H1 (cell line): ENCODE measurements around the gene SEMA7A. TPM values are rescaled to one million over a fixed set of nuclear protein-coding genes. Genes with fewer than 3 reads are reported as not detected.

Experiments
- CTCF ChIA-PET: fragments of 300-600 bp; sonication (Branson Sonifier 250); formaldehyde crosslinking; loops from one replicate; lab custom pipeline; 2021; ENCODE audit not compliant: partially characterized antibody; lab: Charles Lee
- POLR2A ChIA-PET: fragments of 300-600 bp; sonication (Branson Sonifier 250); formaldehyde crosslinking; loops from one replicate; lab custom pipeline; 2021; ENCODE audit warnings: inconsistent platforms; ENCODE audit not compliant: partially characterized antibody; lab: Charles Lee
- DNase-seq, 2 experiments: peaks; one replicate each; pipeline versions ENCODE4 v3.0.0 to v3.0.0-alpha.2; 2010 to 2022; ENCODE audit warnings: low spot score in 2 of 2, low read depth in 1 of 2, mixed read lengths in 1 of 2
- FAIRE-seq: peaks from 2 replicates; lab custom pipeline; 2011; peaks lifted over from hg19 to GRCh38; lab: Jason Lieb, UNC
- H2AFZ ChIP-seq: 2 replicates; pipeline ENCODE4 v1.8.1; 2012; ENCODE audit warnings: low read length, inconsistent platforms
- H2AK5ac ChIP-seq: 2 replicates; pipeline ENCODE4 v1.6.1; 2013; ENCODE audit warnings: low read depth, low read length
- H2BK120ac ChIP-seq: replicated peaks from 2 replicates; pipeline ENCODE3; 2013; ENCODE audit warnings: low read depth, low read length, inconsistent platforms
- H2BK12ac ChIP-seq: 2 replicates; pipeline ENCODE4 v1.6.1; 2013; ENCODE audit warnings: low read depth, low read length
- H2BK15ac ChIP-seq: 2 replicates; pipeline ENCODE4 v1.6.1; 2013; ENCODE audit warnings: low read length
- H2BK20ac ChIP-seq: 2 replicates; pipeline ENCODE4 v1.6.1; 2013; ENCODE audit warnings: low read length
- H2BK5ac ChIP-seq: 2 replicates; pipeline ENCODE4 v1.6.1; 2013; ENCODE audit warnings: low read depth, low read length
- H3K14ac ChIP-seq: 2 replicates; pipeline ENCODE4 v1.6.1; 2013; ENCODE audit warnings: inconsistent platforms; ENCODE audit not compliant: insufficient read length
- H3K18ac ChIP-seq: 2 replicates; pipeline ENCODE4 v1.6.1; 2013; ENCODE audit warnings: low read length; ENCODE audit errors: extremely low read depth
- H3K23ac ChIP-seq: 2 replicates; pipeline ENCODE4 v1.6.1; 2013; ENCODE audit warnings: inconsistent platforms; ENCODE audit not compliant: insufficient read length
- H3K23me2 ChIP-seq: 2 replicates; pipeline ENCODE4 v1.6.1; 2013; ENCODE audit warnings: low read depth, low read length
- H3K27ac ChIP-seq: 2 replicates; pipeline ENCODE4 v1.6.1; 2011; ENCODE audit warnings: low read depth, low read length, inconsistent platforms
- H3K27me3 ChIP-seq, 4 experiments: replicated peaks in 1 of 4; 1 replicate in 1 of 4; 2 replicates in 3 of 4; pipeline versions ENCODE4 v1.6.1 to v1.8.1; 2011 to 2013; ENCODE audit warnings: low read length in 3 of 4, mild to moderate bottlenecking in 3 of 4, inconsistent platforms in 2 of 4, mixed read lengths in 2 of 4, moderate library complexity in 1 of 4; ENCODE audit not compliant: control insufficient read depth in 3 of 4, insufficient read depth in 3 of 4; ENCODE audit errors: extremely low read depth in 1 of 4
- H3K36me3 ChIP-seq, 4 experiments: 2 replicates each; pipeline versions ENCODE4 v1.6.1 to v1.8.1; 2011 to 2013; ENCODE audit warnings: mild to moderate bottlenecking in 4 of 4, low read length in 3 of 4, moderate library complexity in 2 of 4, control low read depth in 1 of 4, inconsistent platforms in 1 of 4; ENCODE audit not compliant: insufficient read depth in 4 of 4, control insufficient read depth in 2 of 4
- H3K4ac ChIP-seq: replicated peaks from 2 replicates; pipeline ENCODE3; 2013; ENCODE audit warnings: low read length, low read depth, mixed read lengths, inconsistent platforms; ENCODE audit not compliant: insufficient read length
- H3K4me1 ChIP-seq, 4 experiments: replicated peaks in 1 of 4; 1 replicate in 1 of 4; 2 replicates in 3 of 4; pipeline versions ENCODE4 v1.6.1 to v1.8.1; 2011 to 2013; ENCODE audit warnings: low read length in 3 of 4, inconsistent platforms in 2 of 4, mixed read lengths in 1 of 4; ENCODE audit not compliant: insufficient read depth in 4 of 4, control insufficient read depth in 3 of 4
- H3K4me2 ChIP-seq, 2 experiments: 2 replicates each; pipeline versions ENCODE4 v1.6.1 to v1.8.1; 2011 to 2013; ENCODE audit warnings: low read depth in 2 of 2, low read length in 2 of 2, control low read depth in 1 of 2, inconsistent platforms in 1 of 2, mild to moderate bottlenecking in 1 of 2; ENCODE audit not compliant: insufficient read depth in 1 of 2
- H3K4me3 ChIP-seq, 4 experiments: fragments of 200-600, 300-600 bp in 1 of 4; sonication (generic), shearing (Covaris generic), sonication (Bioruptor Twin) in 1 of 4; 2 replicates each; pipeline versions ENCODE4 v1.5.1 to v1.8.1; 2011 to 2016; ENCODE audit warnings: low read length in 4 of 4, low read depth in 3 of 4, control low read depth in 2 of 4, inconsistent platforms in 2 of 4, mild to moderate bottlenecking in 2 of 4, mixed read lengths in 1 of 4, moderate library complexity in 1 of 4; ENCODE audit not compliant: insufficient read depth in 2 of 4; ENCODE audit errors: extremely low read depth in 1 of 4
- H3K56ac ChIP-seq: replicated peaks from 2 replicates; pipeline ENCODE3; 2013; ENCODE audit warnings: low read depth, mild to moderate bottlenecking, mixed read lengths, low read length, inconsistent platforms; ENCODE audit not compliant: insufficient read length
- H3K79me1 ChIP-seq: 2 replicates; pipeline ENCODE4 v1.6.1; 2013; ENCODE audit warnings: low read depth, low read length, control low read depth
- H3K79me2 ChIP-seq, 2 experiments: 2 replicates each; pipeline versions ENCODE4 v1.6.1 to v1.8.1; 2012 to 2013; ENCODE audit warnings: low read length in 2 of 2, mild to moderate bottlenecking in 2 of 2, inconsistent platforms in 1 of 2; ENCODE audit not compliant: insufficient read depth in 2 of 2, control insufficient read depth in 1 of 2
- H3K9ac ChIP-seq, 4 experiments: replicated peaks in 1 of 4; 1 replicate in 1 of 4; 2 replicates in 3 of 4; pipeline versions ENCODE4 v1.6.1 to v1.8.1; 2011 to 2013; ENCODE audit warnings: low read depth in 3 of 4, low read length in 3 of 4, control low read depth in 2 of 4, mild to moderate bottlenecking in 2 of 4, moderate library complexity in 2 of 4, inconsistent platforms in 1 of 4; ENCODE audit errors: extremely low read depth in 1 of 4
- H3K9me3 ChIP-seq, 2 experiments: 2 replicates each; pipeline versions ENCODE4 v1.6.1 to v1.8.1; 2012 to 2013; ENCODE audit warnings: mild to moderate bottlenecking in 2 of 2, moderate library complexity in 2 of 2, control low read depth in 1 of 2, inconsistent platforms in 1 of 2, low read depth in 1 of 2, low read length in 1 of 2, mixed read lengths in 1 of 2; ENCODE audit not compliant: insufficient read depth in 2 of 2
- H4K20me1 ChIP-seq, 2 experiments: replicated peaks in 1 of 2; 2 replicates each; pipeline versions ENCODE3 to v1.8.1; 2011 to 2013; ENCODE audit warnings: inconsistent platforms in 2 of 2, low read length in 2 of 2, mild to moderate bottlenecking in 1 of 2; ENCODE audit not compliant: insufficient read depth in 2 of 2, control insufficient read depth in 1 of 2
- H4K5ac ChIP-seq: 2 replicates; pipeline ENCODE4 v1.6.1; 2013; ENCODE audit warnings: low read length, low read depth, mixed read lengths, inconsistent platforms; ENCODE audit not compliant: insufficient read length
- H4K8ac ChIP-seq: 2 replicates; pipeline ENCODE4 v1.8.0; 2013; ENCODE audit warnings: mild to moderate bottlenecking, moderate library complexity, low read length, inconsistent platforms; ENCODE audit not compliant: insufficient read depth; ENCODE audit errors: extremely low read depth
- H4K91ac ChIP-seq: replicated peaks from 2 replicates; pipeline ENCODE3; 2013; ENCODE audit warnings: low read length, mixed read lengths, inconsistent platforms; ENCODE audit not compliant: insufficient read length
- BACH1 ChIP-seq: IDR thresholded peaks from 2 replicates; pipeline ENCODE4 v1.6.1; 2012; ENCODE audit warnings: low read length, improper control_type of control experiment
- CREB1 ChIP-seq: IDR thresholded peaks from 2 replicates; pipeline ENCODE4 v1.6.1; 2012; ENCODE audit warnings: inconsistent platforms
- FOSL1 ChIP-seq: IDR thresholded peaks from 2 replicates; pipeline ENCODE4 v1.6.1; 2011; ENCODE audit warnings: mild to moderate bottlenecking, low read depth, low read length, moderate library complexity; ENCODE audit not compliant: insufficient read depth
- HDAC2 ChIP-seq, 2 experiments: fragments of 300-600 bp in 1 of 2; sonication (generic) in 1 of 2; IDR thresholded peaks; 2 replicates each; pipeline ENCODE4 v1.6.1; 2011 to 2012; ENCODE audit warnings: low read depth in 2 of 2, low read length in 2 of 2, mild to moderate bottlenecking in 2 of 2, moderate library complexity in 2 of 2, borderline replicate concordance in 1 of 2, inconsistent platforms in 1 of 2
- JUND ChIP-seq: IDR thresholded peaks from 2 replicates; pipeline ENCODE4 v1.6.1; 2011; ENCODE audit warnings: mild to moderate bottlenecking, improper control_type of control experiment, low read length
- KDM1A ChIP-seq: fragments of 200-600, 300-600 bp; sonication (generic); IDR thresholded peaks from 2 replicates; pipeline ENCODE4 v1.7.1; 2016; ENCODE audit warnings: mild to moderate bottlenecking, low read length, borderline replicate concordance
- PHF8 ChIP-seq: fragments of 200-600 bp; sonication (generic); conservative IDR thresholded peaks from 2 replicates; pipeline ENCODE4 v1.7.1; 2012; ENCODE audit warnings: low read depth, mild to moderate bottlenecking, inconsistent platforms, low read length, moderate library complexity
- POLR2AphosphoS5 ChIP-seq: IDR thresholded peaks from 2 replicates; pipeline ENCODE4 v1.6.1; 2011; ENCODE audit warnings: low read depth, low read length
- POU5F1 ChIP-seq: IDR thresholded peaks from 2 replicates; pipeline ENCODE4 v1.6.1; 2011; ENCODE audit warnings: low read depth, mild to moderate bottlenecking, low read length, moderate library complexity
- RFX5 ChIP-seq: IDR thresholded peaks from 2 replicates; pipeline ENCODE4 v1.6.1; 2011; ENCODE audit warnings: low read depth, low read length, improper control_type of control experiment, borderline replicate concordance
- SIN3A ChIP-seq, 2 experiments: IDR thresholded peaks in 1 of 2; conservative IDR thresholded peaks in 1 of 2; 2 replicates each; pipeline ENCODE4 v1.6.1; 2011 to 2012; ENCODE audit warnings: low read length in 2 of 2, improper control_type of control experiment in 1 of 2, low read depth in 1 of 2, mild to moderate bottlenecking in 1 of 2
- TAF1 ChIP-seq: IDR thresholded peaks from 2 replicates; pipeline ENCODE4 v1.6.1; 2011; ENCODE audit warnings: mild to moderate bottlenecking, low read depth, low read length
- WGBS, 2 experiments: shearing (Covaris generic) in 1 of 2; methylation state at CpG; one replicate each; pipeline versions ENCODE4 v1.1.6 to v1.1.7; 2013 to 2015; ENCODE audit warnings: low lambda C conversion rate in 2 of 2, mixed read lengths in 2 of 2, inconsistent platforms in 1 of 2, low coverage in 1 of 2, missing lambda C conversion rate in 1 of 2; ENCODE audit not compliant: insufficient replicate concordance in 2 of 2, insufficient coverage in 1 of 2, insufficient read length in 1 of 2; ENCODE audit errors: extremely low coverage in 1 of 2, missing lambda C conversion rate in 1 of 2; 5-methylcytosine and 5-hydroxymethylcytosine counted together
- polyA plus RNA-seq, 7 experiments: library from polyadenylated mRNA; depleted of rRNA in 3 of 7; stranded (reverse) in 5 of 7; unstranded in 2 of 7; fragments of >200 nt in 5 of 7; fragments of 200-250 nt in 2 of 7; gene quantifications; 1 replicate in 5 of 7; 2 replicates in 1 of 7; 4 replicates in 1 of 7; pipeline versions ENCODE4 v1.2.1 to v1.2.3, GENCODE V29; 2011 to 2013; ENCODE audit warnings: missing spikeins in 2 of 7, mixed read lengths in 2 of 7
- total RNA-seq: library from RNA; stranded (reverse); fragmentation: NEBNext Ultra II Directional; extraction: Animal tissue kit (Norgen Biotek cat#: 25700); gene quantifications from 2 replicates; pipeline ENCODE4 v1.2.1, GENCODE V29; 2021
- TF ChIP-seq, protein P1 (sequence below): IDR thresholded peaks from 2 replicates; pipeline ENCODE4 v1.6.1; 2011; ENCODE audit warnings: low read length, improper control_type of control experiment

SEMA7A gene
- total and polyA plus RNA-seq, 2 of the 8 experiments (the other 6 are each of a cell fraction or from before 2014, with no cell fraction given), result 10.7 to 15.0 TPM

- Histone ChIP-seq H3K56ac (no peak overlapping the region), H3K27me3 (no peaks in the 10 kb centered on the region), H2BK15ac (no peak overlapping the region; the same call in 1 of the 2 replicates), H3K4ac (no peak overlapping the region), H3K4me3 (no peak overlapping the region), H4K20me1 (no peaks in the 10 kb centered on the region), H2BK12ac (0 out of 2 replicates have a peak overlapping the region, but pooled peaks have one; percentile 75), H3K79me1 (no peaks in the 10 kb centered on the region), H2BK20ac (no peak overlapping the region), H4K5ac (no peak overlapping the region), H3K36me3 (no peaks in the 10 kb centered on the region), H2BK120ac (no peak overlapping the region), H3K9me3 (no peaks in the 10 kb centered on the region), H4K8ac (no peak overlapping the region; the same call in 1 of the 2 replicates), H3K18ac (no peak overlapping the region), H3K23ac (no peak overlapping the region), H2AFZ (no peak overlapping the region), H3K14ac (no peak overlapping the region), H3K9ac (no peak overlapping the region), H3K4me2 (no peak overlapping the region), H3K23me2 (no peaks in the 10 kb centered on the region), H3K79me2 (no peaks in the 10 kb centered on the region), H2BK5ac (no peak overlapping the region; the same call in none of the 2 replicates), H3K27ac (no peak overlapping the region), H3K4me1 (peaks cover 0 to 18% (median 8%) of the 10 kb centered on the region in 4 experiments; a peak in 5 of 7 replicates), H2AK5ac (no peak overlapping the region), H4K91ac (no peak overlapping the region)
- 93% methylated on average over 11 of the region's 13 CpGs; no CpG with 5 or more reads in 1 of the 2 experiments for WGBS, 2 experiments
- DNase-seq (no peak), FAIRE-seq (no peak)
- CTCF ChIA-PET, result interaction anchor here (0.6 to 36.8 kb wide), 7 partner anchors 8 to 245 kb away, joined by 3 to 1311 read pairs (median 4); partner anchors contain the start of gene SEMA7A
- POLR2A ChIA-PET, result interaction anchor here (0.9 to 1.6 kb wide), 3 partner anchors 16 to 47 kb away, joined by 3 to 5 read pairs (median 4); no protein-coding TSS in a partner anchor
- TF ChIP-seq RFX5 (no peak), FOSL1 (no peak), SIN3A (conservative IDR thresholded peaks at IDR 0.05 in 1 of 2, IDR thresholded peaks at IDR 0.05 in 1 of 2; ENCODE audit: low read depth in 1 of 2, low read length in 2 of 2) (no peak), JUND (no peak), POLR2AphosphoS5 (no peak), KDM1A (no peak), BACH1 (no peak), TAF1 (no peak), PHF8 (no peak), POU5F1 (no peak), HDAC2 (IDR thresholded peaks at IDR 0.05; ENCODE audit: borderline replicate concordance in 1 of 2, low read depth in 2 of 2, low read length in 2 of 2) (no peak), CREB1 (no peak)
- TF ChIP-seq, protein P1, sequence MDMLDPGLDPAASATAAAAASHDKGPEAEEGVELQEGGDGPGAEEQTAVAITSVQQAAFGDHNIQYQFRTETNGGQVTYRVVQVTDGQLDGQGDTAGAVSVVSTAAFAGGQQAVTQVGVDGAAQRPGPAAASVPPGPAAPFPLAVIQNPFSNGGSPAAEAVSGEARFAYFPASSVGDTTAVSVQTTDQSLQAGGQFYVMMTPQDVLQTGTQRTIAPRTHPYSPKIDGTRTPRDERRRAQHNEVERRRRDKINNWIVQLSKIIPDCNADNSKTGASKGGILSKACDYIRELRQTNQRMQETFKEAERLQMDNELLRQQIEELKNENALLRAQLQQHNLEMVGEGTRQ, result no peak
Observed at GRCh38 chr15:74387141-74387541, 46.6 kb downstream of the SEMA7A start.
